ENCODE measurements around the gene PHLDA3.

The PHLDA3 gene

DNA sequence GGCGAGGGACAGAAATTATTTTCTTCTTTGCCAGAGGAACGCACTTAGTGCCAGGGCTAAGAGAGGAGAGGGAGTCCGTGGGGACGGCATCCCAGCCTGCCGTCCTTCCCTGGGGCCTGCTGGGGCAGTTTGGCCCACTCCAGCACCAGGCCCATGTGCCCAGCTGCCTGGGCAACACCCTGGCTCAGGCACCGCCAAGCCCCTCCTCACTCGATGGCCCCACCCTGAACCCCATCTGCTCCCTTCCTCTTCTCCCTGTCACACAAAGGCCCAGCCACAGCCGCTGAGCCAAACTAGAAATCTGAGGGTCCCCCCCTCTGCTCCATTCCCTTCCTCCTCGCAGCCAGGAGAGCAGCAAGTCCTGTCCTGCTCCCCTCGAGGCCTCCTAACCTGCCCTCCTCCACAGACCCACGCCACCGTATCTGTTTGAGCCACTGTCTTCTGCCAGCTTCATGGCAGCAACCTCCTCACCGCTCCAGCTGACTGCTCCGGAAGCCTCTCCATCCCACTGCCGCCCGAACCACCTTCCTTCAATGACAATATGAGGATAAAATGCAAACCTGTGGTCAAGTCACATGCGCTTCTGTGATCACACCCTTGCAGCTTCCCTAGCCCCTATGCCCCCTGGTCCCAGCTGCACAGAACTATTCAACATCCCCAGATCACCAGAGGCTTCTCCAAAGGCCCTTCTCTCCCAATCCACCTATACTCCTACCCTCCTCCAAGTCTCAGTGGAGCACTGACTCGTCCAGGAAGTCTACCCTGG is 39.1 kb downstream of the PHLDA3 start:
- DNase-seq (ENCODE audit: low read depth, low spot score): no peak

GRCh38 chr1:201427963-201428362 is 41.0 kb downstream of the PHLDA3 start:
- DNase-seq (ENCODE audit: low read depth, low spot score): no peak

GRCh38 chr1:201426479-201427310 is 42.3 kb downstream of the PHLDA3 start:
- DNase-seq (ENCODE audit: low read depth, low spot score): peak; percentile 45

DNA sequence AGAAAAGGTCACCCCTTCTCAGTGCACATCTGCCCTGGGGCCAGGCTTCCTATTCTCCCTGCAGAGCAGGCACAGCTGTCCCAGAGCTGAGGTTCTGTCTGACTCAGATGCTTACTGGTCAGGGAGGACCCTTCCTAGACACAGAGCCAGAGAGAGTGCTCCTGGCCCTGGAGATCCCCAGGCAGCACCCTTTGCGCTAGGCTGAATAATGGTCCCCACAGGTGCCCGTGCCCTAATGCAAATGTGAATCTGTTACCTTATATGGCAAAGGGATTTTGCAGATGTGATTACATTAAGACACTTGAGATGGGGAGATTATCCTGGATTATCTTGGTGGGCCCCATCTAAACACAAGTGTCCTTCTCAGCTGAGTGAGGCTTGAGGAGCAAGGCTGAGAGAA is 44.8 kb downstream of the PHLDA3 start:
- no peak for DNase-seq (ENCODE audit: low read depth, low spot score)

- DNase-seq (ENCODE audit: low read depth, low spot score): no peak
Measured at GRCh38 chr1:201423655-201424054, 45.3 kb downstream of the PHLDA3 start.

GRCh38 chr1:201422436-201423030 is 46.5 kb downstream of the PHLDA3 start:
- no peak for DNase-seq (ENCODE audit: low read depth, low spot score)

DNA sequence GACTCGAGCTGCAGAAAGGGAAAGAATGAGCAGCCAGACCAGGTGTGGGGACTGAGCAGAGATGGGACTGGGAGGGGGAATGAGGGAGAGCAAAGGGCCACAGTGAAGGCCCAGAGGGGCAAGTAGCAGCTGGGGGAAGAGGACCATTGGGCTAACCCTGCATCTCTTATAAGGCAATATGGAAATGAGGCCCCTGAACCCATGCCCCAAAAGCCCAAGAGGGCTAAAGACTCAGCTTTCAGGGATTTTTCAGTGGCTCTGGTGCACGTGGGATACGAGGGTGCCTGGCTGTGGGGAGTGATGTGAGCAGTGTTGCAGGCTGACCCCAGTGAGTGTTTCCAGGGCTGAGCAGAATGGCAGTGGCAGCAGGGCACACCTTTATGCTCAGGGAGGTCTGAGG is 47.0 kb downstream of the PHLDA3 start:
- DNase-seq (ENCODE audit: low read depth, low spot score): no peak

GRCh38 chr1:201421041-201421440 is 47.9 kb downstream of the PHLDA3 start:
- DNase-seq (ENCODE audit: low read depth, low spot score): no peak

GRCh38 chr1:201420608-201421002 is 48.4 kb downstream of the PHLDA3 start:
- no peak for DNase-seq (ENCODE audit: low read depth, low spot score)

DNA sequence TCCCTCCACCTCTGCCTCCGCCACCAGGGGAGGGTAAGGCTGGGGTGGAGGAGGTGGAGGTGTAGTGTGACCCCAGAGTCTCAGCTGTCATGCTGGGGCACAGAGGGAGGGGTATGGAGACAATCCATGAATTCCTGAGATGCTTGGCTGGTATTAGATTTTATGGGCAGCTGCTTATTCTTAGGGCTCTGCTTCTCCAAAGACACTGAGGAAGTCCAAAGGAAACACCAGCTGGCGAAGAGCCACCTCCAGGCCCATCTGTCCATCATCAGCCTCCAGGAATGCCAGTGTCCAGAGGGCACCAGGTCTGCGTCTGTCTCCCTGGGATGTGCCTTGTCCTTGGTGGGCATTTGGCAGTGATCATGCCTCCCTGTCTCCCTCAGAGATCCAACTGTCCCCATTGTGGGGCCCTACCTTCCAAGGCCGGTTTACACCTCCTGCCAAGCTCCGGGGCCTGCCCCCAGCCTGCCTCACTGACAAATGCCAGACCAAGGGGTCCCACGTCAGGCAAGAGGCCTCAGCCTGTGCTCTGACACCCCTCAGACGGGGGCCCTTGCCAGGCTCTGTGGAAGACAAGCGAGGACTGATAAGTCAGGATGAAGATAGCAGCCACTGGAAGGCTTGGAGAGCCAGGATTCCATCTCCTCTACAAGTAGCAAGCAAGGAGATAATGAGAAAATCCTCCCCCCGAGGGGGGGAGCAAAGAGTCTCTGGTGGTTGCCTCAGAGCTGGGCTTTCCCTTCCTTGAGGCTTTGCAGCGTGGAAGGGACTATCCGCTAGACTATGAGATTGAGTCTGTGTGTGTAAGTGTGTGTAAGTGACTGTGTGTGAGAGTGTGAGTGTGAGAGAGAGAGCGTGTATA is 49.0 kb downstream of the PHLDA3 start:
- no peak for DNase-seq (ENCODE audit: low read depth, low spot score)

GRCh38 chr1:201419256-201419655 is 49.7 kb downstream of the PHLDA3 start:
- DNase-seq (ENCODE audit: low read depth, low spot score): no peak

DNA sequence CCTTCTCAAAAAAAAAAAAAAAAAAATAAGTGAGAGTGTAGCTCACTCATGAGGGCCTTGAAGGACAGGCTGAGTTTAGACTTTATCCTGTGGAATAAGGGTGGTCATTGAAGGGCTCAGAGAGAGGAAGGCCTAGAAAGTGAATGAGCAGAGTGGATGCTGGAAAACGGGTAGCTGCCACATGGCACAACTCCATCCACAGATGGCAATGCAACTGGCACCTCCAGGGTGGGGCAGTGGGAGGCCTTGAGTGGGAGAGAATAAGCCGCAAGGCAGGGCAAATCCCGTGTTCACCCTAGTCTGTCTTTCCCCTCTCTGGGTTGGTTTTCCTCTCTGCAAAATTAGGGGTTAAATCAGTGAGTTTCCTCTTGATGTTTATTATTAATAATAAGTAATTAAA is 50.5 kb downstream of the PHLDA3 start:
- DNase-seq (ENCODE audit: low read depth, low spot score): no peak
